DND-41 (cell line): ENCODE measurements around the gene AKAP6.
A peak's percentile ranks its signal among the peaks of the same experiment; 100 is the strongest.

Experiments
- ATAC-seq: fragments of 200-7000 bp; cut with Tn5 transposase; 3 replicates; pipeline ENCODE4 v1.9.1; 2021; ENCODE audit warnings: low read depth; ENCODE audit not compliant: insufficient read depth
- DNase-seq: peaks from one replicate; pipeline ENCODE4 v3.0.0-alpha.2; 2020
- H2AFZ ChIP-seq: 2 replicates; pipeline ENCODE4 v1.6.0; 2012; ENCODE audit warnings: low read depth, low read length
- H3K27ac ChIP-seq: 2 replicates; pipeline ENCODE4 v1.5.1; 2012; ENCODE audit warnings: low read length, inconsistent platforms
- H3K27me3 ChIP-seq: fragments of 200-600 bp; sonication (generic); 2 replicates; pipeline ENCODE4 v1.6.0; 2012; ENCODE audit warnings: low read length, mild to moderate bottlenecking, inconsistent platforms; ENCODE audit not compliant: insufficient read depth, poor library complexity
- H3K36me3 ChIP-seq: 2 replicates; pipeline ENCODE4 v1.5.1; 2012; ENCODE audit warnings: low read length, inconsistent platforms; ENCODE audit not compliant: insufficient read depth
- H3K4me1 ChIP-seq: 2 replicates; pipeline ENCODE4 v1.5.1; 2012; ENCODE audit warnings: mild to moderate bottlenecking, low read length; ENCODE audit not compliant: insufficient read depth
- H3K4me2 ChIP-seq: 2 replicates; pipeline ENCODE4 v1.6.0; 2012; ENCODE audit warnings: mild to moderate bottlenecking, moderate library complexity, low read length, inconsistent platforms; ENCODE audit not compliant: insufficient read depth
- H3K4me3 ChIP-seq, 2 experiments: fragments of 200-600 bp in 1 of 2; shearing (Covaris generic) in 1 of 2; 2 replicates each; pipeline ENCODE4 v1.5.1; 2012 to 2016; ENCODE audit warnings: inconsistent platforms in 2 of 2, low read length in 2 of 2, mild to moderate bottlenecking in 2 of 2, low read depth in 1 of 2, moderate library complexity in 1 of 2
- H3K79me2 ChIP-seq: 2 replicates; pipeline ENCODE4 v1.6.0; 2012; ENCODE audit warnings: low read length, inconsistent platforms; ENCODE audit not compliant: insufficient read depth
- H3K9ac ChIP-seq: 2 replicates; pipeline ENCODE4 v1.6.0; 2012; ENCODE audit warnings: low read depth, mild to moderate bottlenecking, inconsistent platforms, low read length, moderate library complexity
- H3K9me3 ChIP-seq: 2 replicates; pipeline ENCODE4 v1.5.1; 2012; ENCODE audit warnings: low read length, moderate library complexity, mild to moderate bottlenecking, inconsistent platforms; ENCODE audit not compliant: insufficient read depth, severe bottlenecking
- H4K20me1 ChIP-seq: 2 replicates; pipeline ENCODE4 v1.6.0; 2012; ENCODE audit warnings: low read length; ENCODE audit not compliant: insufficient read depth
- CTCF ChIP-seq: IDR thresholded peaks from 2 replicates; pipeline ENCODE4 v1.5.1; 2012; ENCODE audit warnings: borderline replicate concordance, low read length, moderate library complexity, mild to moderate bottlenecking; ENCODE audit not compliant: poor library complexity, severe bottlenecking; ENCODE audit errors: extremely low read depth
- EZH2 ChIP-seq: IDR thresholded peaks from 3 replicates; pipeline ENCODE4 v1.6.1; 2012; ENCODE audit warnings: borderline replicate concordance, low read depth, mild to moderate bottlenecking, moderate library complexity, low read length, inconsistent platforms; ENCODE audit not compliant: severe bottlenecking

The AKAP6 gene

GRCh38 chr14:32710231-32710671 lies 381.2 kb downstream of the AKAP6 start:
- DNase-seq (no peak), ATAC-seq (no peak)
- Histone ChIP-seq H3K4me2 (no peak overlapping the region), H3K79me2 (no peaks in the 10 kb centered on the region), H3K27me3 (peaks cover 5% of the 10 kb centered on the region), H3K36me3 (no peaks in the 10 kb centered on the region), H3K4me1 (no peaks in the 10 kb centered on the region), H4K20me1 (no peaks in the 10 kb centered on the region), H3K4me3 (no peak overlapping the region), H3K27ac (no peak overlapping the region), H3K9ac (no peak overlapping the region), H2AFZ (no peak overlapping the region), H3K9me3 (no peaks in the 10 kb centered on the region)
- TF ChIP-seq EZH2 (no peak), CTCF (no peak)

DNA sequence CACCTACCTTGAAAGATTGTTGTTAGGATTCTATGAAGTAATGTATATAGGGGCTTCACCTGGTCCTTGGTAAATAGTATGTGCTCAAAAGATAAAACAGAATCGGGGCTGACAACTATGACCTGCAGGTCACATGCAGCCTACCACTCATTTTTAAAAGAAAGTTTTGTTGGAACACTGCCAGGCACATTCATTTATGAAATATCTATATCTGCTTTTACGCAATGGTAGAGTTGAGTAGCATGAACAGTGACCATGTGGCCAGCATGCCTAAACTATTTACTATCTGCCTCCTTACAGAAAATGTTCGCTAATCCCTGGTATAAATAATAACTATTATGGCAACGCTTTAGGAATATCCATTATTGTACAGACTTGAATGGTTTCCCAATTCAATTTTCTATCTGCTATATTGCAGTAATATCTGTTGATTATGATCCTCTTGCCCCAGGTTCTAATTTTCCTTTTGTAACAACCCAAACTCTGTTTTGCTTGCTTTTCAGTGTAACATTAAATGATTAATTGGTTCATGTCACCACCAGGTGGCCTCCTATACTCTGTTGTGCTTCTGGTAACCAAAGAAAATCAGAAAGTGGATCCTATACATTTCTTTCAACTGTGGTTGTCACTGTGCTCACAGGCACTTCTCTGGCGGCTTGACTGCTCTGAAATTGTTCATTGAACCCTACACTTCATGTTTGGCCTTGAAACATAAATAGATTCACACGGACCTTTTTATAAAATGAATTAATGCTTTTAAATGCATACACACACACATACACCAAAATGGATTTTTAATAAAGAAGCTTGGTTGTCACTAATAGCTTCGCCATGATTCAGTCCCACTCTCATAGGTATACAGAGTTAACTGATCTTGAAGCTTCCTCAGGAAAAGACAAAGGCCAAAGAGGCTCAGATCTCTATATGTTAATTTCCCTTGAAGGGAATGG lies 381.9 kb downstream of the AKAP6 start:
- Histone ChIP-seq H3K27ac (no peak overlapping the region), H3K79me2 (no peaks in the 10 kb centered on the region), H4K20me1 (no peaks in the 10 kb centered on the region), H2AFZ (no peak overlapping the region), H3K9me3 (no peaks in the 10 kb centered on the region), H3K36me3 (no peaks in the 10 kb centered on the region), H3K4me3 (no peak overlapping the region), H3K4me1 (no peaks in the 10 kb centered on the region), H3K9ac (no peak overlapping the region), H3K4me2 (no peak overlapping the region), H3K27me3 (peaks cover 5% of the 10 kb centered on the region)
- DNase-seq = peak; percentile 31
- peak; percentile 71 for ATAC-seq
- TF ChIP-seq EZH2 = no peak
- peak; percentile 65 for TF ChIP-seq CTCF

- no peaks in the 10 kb centered on the region for H3K4me1 ChIP-seq
- H3K27ac ChIP-seq = no peak overlapping the region
- no peaks in the 10 kb centered on the region for H4K20me1 ChIP-seq
- H3K27me3 ChIP-seq = no peaks in the 10 kb centered on the region
- no peaks in the 10 kb centered on the region for H3K79me2 ChIP-seq
- H3K4me2 ChIP-seq = no peak overlapping the region
- DNase-seq (no peak), ATAC-seq (no peak)
- no peak overlapping the region for H3K9ac ChIP-seq
- H3K9me3 ChIP-seq = no peaks in the 10 kb centered on the region
- no peak overlapping the region for H3K4me3 ChIP-seq
- TF ChIP-seq CTCF = no peak
- no peak for TF ChIP-seq EZH2
- H2AFZ ChIP-seq = no peak overlapping the region
- H3K36me3 ChIP-seq = no peaks in the 10 kb centered on the region
These were observed 384.8 kb downstream of the AKAP6 start for GRCh38 chr14:32713856-32714255.
